HL-60 (cell line): ENCODE measurements around the gene SLC2A2.

ENCODE experiments used
- DNase-seq, 2 experiments: peaks; one replicate each; pipeline ENCODE4 v3.0.0-alpha.2; 2010 to 2020; ENCODE audit warnings: low read depth in 1 of 2, low spot score in 1 of 2
- H3K27ac ChIP-seq: fragments of 250-450 bp; sonication (Bioruptor Pico); replicated peaks from 2 replicates; pipeline ENCODE4 v1.5.1; 2020; ENCODE audit warnings: mild to moderate bottlenecking, moderate library complexity
- H3K27me3 ChIP-seq: fragments of 250-450 bp; sonication (Bioruptor Pico); 2 replicates; pipeline ENCODE4 v1.5.1; 2021; ENCODE audit warnings: mild to moderate bottlenecking, moderate library complexity; ENCODE audit not compliant: insufficient read depth, poor library complexity, severe bottlenecking
- H3K4me3 ChIP-seq: replicated peaks from 2 replicates; pipeline ENCODE4 v1.5.1; 2011; ENCODE audit warnings: mild to moderate bottlenecking, control low read depth, low read length; ENCODE audit not compliant: insufficient read depth
- CTCF ChIP-seq: IDR thresholded peaks from one replicate; pipeline ENCODE4 v1.5.1; 2011; ENCODE audit warnings: low read length, control low read depth, inconsistent platforms; ENCODE audit not compliant: insufficient read depth
- GABPA ChIP-seq: IDR thresholded peaks from 2 replicates; pipeline ENCODE4 v1.6.1; 2012; ENCODE audit warnings: low read depth
- POLR2AphosphoS5 ChIP-seq: IDR thresholded peaks from 2 replicates; pipeline ENCODE4 v1.6.1; 2012; ENCODE audit warnings: low read depth
- REST ChIP-seq: IDR thresholded peaks from 2 replicates; pipeline ENCODE4 v1.6.1; 2012; ENCODE audit warnings: low read depth; ENCODE audit not compliant: insufficient replicate concordance
- SPI1 ChIP-seq: IDR thresholded peaks from 2 replicates; pipeline ENCODE4 v1.6.1; 2012; ENCODE audit warnings: low read depth, mild to moderate bottlenecking, borderline replicate concordance

Gene SLC2A2

GRCh38 chr3:171065732-171066131 lies 39.2 kb upstream of the SLC2A2 start:
- TF ChIP-seq GABPA (no peak), SPI1 (no peak), POLR2AphosphoS5 (no peak), REST (no peak), CTCF (no peak)
- no peak overlapping the region for H3K27ac ChIP-seq
- H3K4me3 ChIP-seq = no peak overlapping the region
- DNase-seq = no peak
- H3K27me3 ChIP-seq = peaks cover 5% of the 10 kb centered on the region

GRCh38 chr3:171064461-171064860 lies 37.9 kb upstream of the SLC2A2 start:
- Histone ChIP-seq H3K4me3 (no peak overlapping the region), H3K27me3 (peaks cover 5% of the 10 kb centered on the region), H3K27ac (no peak overlapping the region)
- no peak for DNase-seq
- TF ChIP-seq POLR2AphosphoS5 (no peak), SPI1 (no peak), REST (no peak), GABPA (no peak), CTCF (no peak)

GRCh38 chr3:171061749-171062148 lies 35.2 kb upstream of the SLC2A2 start:
- DNase-seq = no peak
- Histone ChIP-seq H3K27ac (no peak overlapping the region), H3K27me3 (peaks cover 7% of the 10 kb centered on the region), H3K4me3 (no peak overlapping the region)
- TF ChIP-seq CTCF (no peak), SPI1 (no peak), POLR2AphosphoS5 (no peak), REST (no peak), GABPA (no peak)
